Skin of body (tissue), 2 donors: ENCODE measurements around the gene PCDHGB5. TPM values are rescaled to one million over a fixed set of nuclear protein-coding genes. Genes with fewer than 3 reads are reported as not detected.
"Not testable (repeated sequence)": the region's sequence is repeated elsewhere in the genome, so short reads cannot be mapped to it uniquely, and the experiment has no call there.

Experiments used
- DNase-seq: peaks from one replicate; lab custom pipeline; 2025; lab: John Stamatoyannopoulos, UW
- total RNA-seq: library from RNA; depleted of rRNA; stranded (reverse); fragments of >200 nt; gene quantifications from one replicate; pipeline ENCODE4 v1.2.3, GENCODE V29; 2014

PCDHGB5 gene
- total RNA-seq, 1 donor from 2014 or later: 8.0 TPM

DNA sequence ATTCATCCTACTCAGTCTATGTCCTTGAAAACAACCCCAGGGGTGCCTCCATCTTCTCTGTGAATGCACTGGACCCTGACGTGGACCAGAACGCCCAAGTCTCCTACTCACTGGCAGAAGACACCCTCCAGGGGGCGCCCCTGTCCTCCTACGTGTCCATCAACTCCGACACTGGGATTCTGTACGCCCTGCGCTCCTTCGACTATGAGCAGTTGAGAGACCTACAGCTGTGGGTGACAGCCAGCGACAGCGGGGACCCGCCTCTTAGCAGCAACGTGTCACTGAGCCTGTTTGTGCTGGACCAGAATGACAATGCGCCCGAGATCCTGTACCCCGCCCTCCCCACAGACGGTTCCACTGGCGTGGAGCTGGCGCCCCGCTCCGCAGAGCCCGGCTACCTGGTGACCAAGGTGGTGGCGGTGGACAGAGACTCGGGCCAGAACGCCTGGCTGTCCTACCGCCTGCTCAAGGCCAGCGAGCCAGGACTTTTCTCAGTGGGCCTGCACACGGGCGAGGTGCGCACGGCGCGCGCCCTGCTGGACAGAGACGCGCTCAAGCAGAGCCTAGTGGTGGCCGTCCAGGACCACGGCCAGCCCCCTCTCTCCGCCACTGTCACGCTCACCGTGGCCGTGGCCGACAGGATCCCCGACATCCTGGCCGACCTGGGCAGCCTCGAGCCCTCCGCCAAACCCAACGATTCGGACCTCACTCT is 22.1 kb upstream of the PCDHGB5 start:
- not testable (repeated sequence) for DNase-seq

- no peak for DNase-seq
These were observed 15.1 kb upstream of the PCDHGB5 start, which contains the start of gene PCDHGA7 for GRCh38 chr5:141382469-141383294. Gene PCDHGA7 (plus strand): TSS chr5:141382742. CDS start chr5:141382900, 158 bp downstream.

GRCh38 chr5:141383345-141383744 is 14.4 kb upstream of the PCDHGB5 start:
- no peak for DNase-seq

DNA sequence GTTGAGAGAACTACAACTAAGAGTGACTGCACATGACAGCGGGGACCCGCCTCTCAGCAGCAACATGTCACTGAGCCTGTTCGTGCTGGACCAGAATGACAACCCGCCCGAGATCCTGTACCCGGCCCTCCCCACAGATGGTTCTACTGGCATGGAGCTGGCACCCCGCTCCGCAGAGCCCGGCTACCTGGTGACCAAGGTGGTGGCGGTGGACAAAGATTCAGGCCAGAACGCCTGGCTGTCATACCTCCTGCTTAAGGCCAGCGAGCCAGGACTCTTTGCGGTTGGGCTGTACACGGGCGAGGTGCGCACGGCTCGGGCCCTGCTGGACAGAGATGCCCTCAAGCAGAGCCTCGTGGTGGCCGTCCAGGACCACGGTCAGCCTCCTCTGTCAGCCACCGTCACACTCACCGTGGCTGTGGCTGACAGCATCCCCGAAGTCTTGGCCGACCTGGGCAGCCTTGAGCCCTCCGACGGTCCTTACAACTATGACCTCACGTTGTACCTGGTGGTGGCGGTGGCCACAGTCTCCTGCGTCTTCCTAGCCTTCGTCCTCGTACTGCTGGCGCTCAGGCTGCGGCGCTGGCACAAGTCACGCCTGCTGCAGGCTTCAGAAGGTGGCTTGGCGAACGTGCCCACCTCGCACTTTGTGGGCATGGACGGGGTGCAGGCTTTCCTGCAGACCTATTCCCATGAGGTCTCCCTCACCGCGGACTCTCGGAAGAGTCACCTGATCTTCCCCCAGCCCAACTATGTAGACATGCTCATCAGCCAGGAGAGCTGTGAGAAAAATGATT is 13.1 kb upstream of the PCDHGB5 start:
- no peak for DNase-seq

DNA sequence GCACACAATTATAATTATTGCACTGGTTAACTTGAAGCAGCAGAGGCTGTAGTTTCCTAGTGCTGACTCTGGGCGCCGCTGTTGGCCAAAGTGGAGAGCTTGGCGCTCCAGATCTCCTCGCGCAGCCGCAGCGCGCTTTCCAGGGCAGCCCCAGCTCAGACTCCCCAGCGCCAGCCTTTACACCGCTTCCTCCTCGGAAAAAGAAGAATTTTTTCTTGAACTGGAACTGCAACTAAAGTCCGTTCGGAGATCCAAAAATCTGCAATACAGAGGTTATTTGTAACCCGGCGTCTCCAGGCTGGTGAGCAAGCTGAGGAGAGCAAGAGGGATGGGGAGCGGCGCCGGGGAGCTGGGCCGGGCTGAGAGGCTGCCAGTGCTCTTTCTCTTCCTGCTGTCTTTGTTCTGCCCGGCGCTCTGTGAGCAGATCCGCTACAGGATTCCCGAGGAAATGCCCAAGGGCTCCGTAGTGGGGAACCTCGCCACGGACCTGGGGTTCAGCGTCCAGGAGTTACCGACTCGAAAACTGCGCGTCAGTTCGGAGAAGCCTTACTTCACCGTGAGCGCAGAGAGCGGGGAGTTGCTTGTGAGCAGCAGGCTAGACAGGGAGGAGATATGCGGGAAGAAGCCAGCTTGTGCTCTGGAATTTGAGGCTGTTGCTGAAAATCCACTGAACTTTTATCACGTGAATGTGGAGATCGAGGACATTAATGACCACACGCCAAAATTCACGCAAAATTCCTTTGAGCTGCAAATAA is 10.0 kb upstream of the PCDHGB5 start, which contains the start of gene PCDHGB4:
TSS of gene PCDHGB4 (plus strand) at position 142 of the 755 bp plus-strand sequence. CDS start at position 329, 187 bp downstream.
- not testable (repeated sequence) for DNase-seq

- DNase-seq: no peak
These were observed 9.1 kb upstream of the PCDHGB5 start for GRCh38 chr5:141388661-141389060.

DNA sequence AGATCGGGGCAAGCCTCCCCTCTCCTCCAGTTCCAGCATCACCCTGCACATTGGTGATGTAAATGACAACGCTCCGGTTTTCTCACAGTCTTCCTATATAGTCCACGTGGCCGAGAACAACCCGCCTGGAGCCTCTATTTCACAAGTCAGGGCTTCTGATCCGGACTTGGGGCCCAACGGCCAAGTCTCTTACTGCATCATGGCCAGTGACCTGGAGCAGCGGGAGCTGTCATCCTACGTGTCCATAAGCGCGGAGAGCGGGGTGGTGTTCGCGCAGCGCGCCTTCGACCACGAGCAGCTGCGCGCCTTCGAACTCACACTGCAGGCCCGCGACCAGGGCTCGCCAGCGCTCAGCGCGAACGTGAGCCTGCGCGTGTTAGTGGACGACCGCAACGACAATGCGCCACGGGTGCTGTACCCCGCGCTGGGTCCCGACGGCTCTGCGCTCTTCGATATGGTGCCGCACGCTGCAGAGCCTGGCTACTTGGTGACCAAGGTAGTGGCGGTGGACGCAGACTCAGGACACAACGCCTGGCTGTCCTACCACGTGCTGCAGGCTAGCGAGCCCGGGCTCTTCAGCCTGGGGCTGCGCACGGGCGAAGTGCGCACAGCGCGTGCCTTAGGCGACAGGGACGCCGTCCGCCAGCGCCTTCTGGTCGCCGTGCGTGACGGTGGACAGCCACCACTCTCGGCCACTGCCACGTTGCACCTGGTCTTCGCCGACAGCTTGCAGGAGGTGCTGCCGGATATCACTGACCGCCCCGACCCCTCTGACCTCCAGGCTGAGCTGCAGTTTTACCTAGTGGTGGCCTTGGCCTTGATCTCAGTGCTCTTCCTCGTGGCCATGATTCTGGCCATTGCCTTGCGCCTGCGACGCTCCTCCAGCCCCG is 8.3 kb upstream of the PCDHGB5 start:
- DNase-seq: no peak

- DNase-seq: no peak
These were observed 5.1 kb upstream of the PCDHGB5 start, which contains the start of gene PCDHGA8 for GRCh38 chr5:141392429-141393198. Gene PCDHGA8 (plus strand): TSS chr5:141392633. CDS start chr5:141392814, 181 bp downstream.

GRCh38 chr5:141393267-141393666 is 4.5 kb upstream of the PCDHGB5 start:
- no peak for DNase-seq

- not testable (repeated sequence) for DNase-seq
These were observed 3.2 kb upstream of the PCDHGB5 start for GRCh38 chr5:141394401-141395187.

DNA sequence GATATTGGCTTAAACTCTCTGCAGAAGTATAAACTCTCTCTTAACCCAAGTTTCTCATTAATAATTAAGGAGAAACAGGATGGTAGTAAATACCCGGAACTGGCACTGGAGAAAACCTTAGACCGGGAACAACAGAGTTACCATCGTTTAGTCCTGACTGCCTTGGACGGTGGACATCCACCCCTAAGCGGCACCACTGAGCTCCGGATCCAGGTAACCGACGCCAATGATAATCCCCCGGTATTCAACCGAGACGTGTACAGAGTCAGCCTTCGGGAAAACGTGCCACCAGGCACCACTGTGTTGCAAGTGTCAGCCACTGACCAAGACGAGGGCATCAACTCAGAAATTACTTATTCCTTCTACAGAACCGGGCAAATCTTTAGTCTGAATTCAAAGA is 861 bp downstream of the PCDHGB5 start:
- no peak for DNase-seq

GRCh38 chr5:141399555-141400258 is 2.0 kb downstream of the PCDHGB5 start:
- DNase-seq: no peak

DNA sequence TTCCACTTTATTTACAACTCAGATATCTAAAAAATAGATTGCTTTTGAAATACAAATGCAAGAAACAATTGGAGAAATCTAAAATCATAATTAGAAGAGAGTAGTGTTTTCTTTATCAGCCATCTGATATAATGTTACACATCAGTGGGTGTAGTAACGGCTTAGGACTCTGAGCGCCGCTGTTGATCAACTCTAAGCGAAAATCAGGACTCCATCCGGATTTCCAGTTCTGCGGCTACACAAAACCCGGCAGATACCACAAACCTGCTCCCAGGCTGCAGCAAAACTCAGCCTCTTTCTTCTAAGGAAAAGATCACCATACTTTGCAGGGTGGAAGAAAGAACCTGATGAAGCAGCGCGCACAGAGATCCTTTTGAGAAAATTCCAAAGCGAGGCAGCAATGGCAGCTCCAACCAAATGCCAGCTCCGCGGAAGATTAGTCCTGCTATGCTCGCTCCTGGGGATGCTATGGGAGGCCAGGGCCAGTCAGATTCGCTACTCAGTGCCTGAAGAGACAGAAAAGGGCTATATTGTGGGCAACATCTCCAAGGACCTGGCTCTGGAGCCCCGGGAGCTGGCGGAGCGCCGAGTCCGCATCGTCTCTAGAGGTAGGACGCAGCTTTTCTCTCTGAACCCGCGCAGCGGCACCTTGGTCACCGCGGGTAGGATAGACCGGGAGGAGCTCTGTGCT is 5.0 kb downstream of the PCDHGB5 start, which contains the start of gene PCDHGA9:
TSS of gene PCDHGA9 (plus strand) at position 226 of the 691 bp plus-strand sequence. CDS start at position 401, 175 bp downstream.
- no peak for DNase-seq

- DNase-seq: no peak
These were observed 5.6 kb downstream of the PCDHGB5 start for GRCh38 chr5:141403387-141403786.

DNA sequence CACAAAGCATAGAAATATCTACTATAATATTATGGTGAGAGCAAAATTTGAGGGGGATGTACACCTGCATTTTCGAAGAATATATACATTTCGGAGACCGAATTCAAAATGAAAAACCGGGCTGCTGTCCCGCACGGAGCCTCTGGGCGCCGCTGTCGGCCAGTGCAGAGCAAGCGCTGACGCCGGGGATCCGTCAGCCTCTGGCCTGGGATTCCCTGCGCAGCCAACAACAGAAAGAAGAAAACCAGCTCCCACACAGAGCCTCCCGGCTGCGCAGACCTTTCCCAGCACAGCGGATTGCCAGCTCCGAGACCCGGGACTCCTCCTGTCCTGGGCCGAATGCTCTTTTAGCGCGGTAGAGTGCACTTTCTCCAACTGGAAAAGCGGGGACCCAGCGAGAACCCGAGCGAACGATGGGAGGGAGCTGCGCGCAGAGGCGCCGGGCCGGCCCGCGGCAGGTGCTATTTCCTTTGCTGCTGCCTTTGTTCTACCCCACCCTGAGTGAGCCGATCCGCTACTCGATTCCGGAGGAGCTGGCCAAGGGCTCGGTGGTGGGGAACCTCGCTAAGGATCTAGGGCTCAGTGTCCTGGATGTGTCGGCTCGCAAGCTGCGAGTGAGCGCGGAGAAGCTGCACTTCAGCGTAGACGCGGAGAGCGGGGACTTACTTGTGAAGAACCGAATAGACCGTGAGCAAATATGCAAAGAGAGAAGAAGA is 10.2 kb downstream of the PCDHGB5 start, which contains the start of gene PCDHGB6:
TSS of gene PCDHGB6 (plus strand) at position 232 of the 716 bp plus-strand sequence. CDS start at position 414, 182 bp downstream.
- DNase-seq: not testable (repeated sequence)
